GM21515 (cell line): ENCODE measurements around the gene ZNF124.

Source experiments
- ATAC-seq: cut with Tn5 transposase; IDR thresholded peaks from one replicate; pipeline ENCODE4 v1.9.1; 2021; ENCODE audit not compliant: unreplicated experiment

Gene ZNF124

GRCh38 chr1:247114351-247115140 lies 57.3 kb downstream of the ZNF124 start:
- ATAC-seq, result no peak

- no peak for ATAC-seq
These were observed 58.0 kb downstream of the ZNF124 start for GRCh38 chr1:247113733-247114271.

GRCh38 chr1:247113094-247113497 lies 58.7 kb downstream of the ZNF124 start:
- ATAC-seq, result no peak

DNA sequence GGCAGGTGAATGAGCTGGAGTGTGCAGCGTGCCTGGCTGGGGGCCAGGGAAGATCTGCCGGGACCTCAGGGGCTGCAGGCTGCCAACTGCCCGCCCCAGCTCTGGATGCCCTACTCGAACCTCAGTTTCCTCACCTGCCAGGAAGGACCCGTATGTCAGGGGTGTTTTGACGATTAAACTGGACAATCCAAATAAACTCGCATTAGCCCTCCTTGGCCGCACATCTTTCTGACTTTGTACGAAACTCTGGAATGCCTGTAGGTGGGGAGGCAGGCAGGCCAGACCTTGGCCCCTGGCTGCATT lies 59.4 kb downstream of the ZNF124 start:
- no peak for ATAC-seq

GRCh38 chr1:247111700-247112478 lies 59.9 kb downstream of the ZNF124 start:
- no peak for ATAC-seq

DNA sequence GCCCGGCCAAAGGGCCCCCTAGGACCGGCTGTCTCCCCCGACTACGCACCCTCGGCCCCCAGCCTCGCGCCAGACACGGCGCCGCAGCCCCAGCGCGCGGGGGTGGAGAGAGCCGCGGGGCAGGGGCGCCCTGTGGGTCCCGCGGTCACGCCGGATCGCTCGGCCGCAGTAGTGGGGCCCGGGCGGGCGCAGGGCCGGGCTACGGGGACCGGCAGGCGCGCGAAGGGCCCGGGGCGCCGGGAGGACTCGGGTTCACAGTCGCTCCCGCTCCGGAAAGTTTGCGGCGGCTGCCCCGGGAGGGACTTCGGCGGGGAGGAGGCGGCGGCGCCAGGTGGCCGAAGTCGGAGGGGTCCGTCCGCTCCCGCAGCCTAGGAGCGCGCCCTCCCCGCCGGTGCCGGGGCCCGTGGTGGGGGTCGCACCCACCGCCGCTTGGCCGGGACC lies 60.5 kb downstream of the ZNF124 start:
- no peak for ATAC-seq

GRCh38 chr1:247110627-247111258 lies 61.1 kb downstream of the ZNF124 start:
- no peak for ATAC-seq

- no peak for ATAC-seq
These were observed 64.1 kb downstream of the ZNF124 start for GRCh38 chr1:247107694-247108093.

DNA sequence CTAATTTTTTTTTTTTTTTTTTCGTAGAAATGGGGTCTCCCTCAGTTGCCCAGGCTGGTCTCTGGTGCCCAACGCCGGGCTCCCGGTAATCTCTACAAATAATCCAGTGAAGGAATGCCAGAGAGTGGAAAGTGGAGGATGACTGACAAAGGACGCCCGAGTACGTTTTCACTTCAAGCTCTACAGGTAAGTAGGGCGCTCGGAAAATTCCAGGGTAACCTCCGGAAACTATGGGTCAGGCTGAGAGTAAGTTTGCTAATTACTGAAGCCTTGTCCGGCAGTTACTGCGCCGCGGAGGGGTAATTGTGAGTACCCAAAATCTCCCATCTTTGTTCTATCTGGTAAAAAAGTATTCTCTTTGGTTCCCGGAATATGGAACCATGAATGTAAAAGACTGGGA lies 65.9 kb downstream of the ZNF124 start:
- ATAC-seq, result no peak
